Pancreas (tissue), 10 donors: Measurements from ENCODE around the gene CRIP1. TPM values are rescaled to one million over a fixed set of nuclear protein-coding genes. Genes with fewer than 3 reads are reported as not detected.

ENCODE experiments used
- ATAC-seq, 4 donors: fragments of 200-7000 bp; cut with Tn5 transposase; one replicate each; pipeline versions ENCODE4 v1.8.0 to v1.9.1; 2020; ENCODE audit warnings: mild to moderate bottlenecking in 4 of 4, moderate library complexity in 4 of 4
- DNase-seq, 6 donors: peaks; one replicate each; pipeline ENCODE4 v3.0.0-alpha.2; 2020
- FAIRE-seq: peaks from 2 replicates; lab custom pipeline; 2012; peaks lifted over from hg19 to GRCh38; lab: Jason Lieb, UNC
- H3K27ac ChIP-seq, 4 donors: fragments of 200-600 bp; sonication (generic); 1 replicate in 3 of 4; 2 replicates in 1 of 4; pipeline versions ENCODE4 v1.5.0 to v1.8.0; 2020
- H3K27me3 ChIP-seq, 4 donors: fragments of 200-600 bp; one replicate each; pipeline ENCODE4 v1.8.0; 2021
- H3K36me3 ChIP-seq, 3 donors: fragments of 200-600 bp; sonication (generic) in 1 of 3; one replicate each; pipeline versions ENCODE4 v1.5.0 to v1.8.0; 2020 to 2021
- H3K4me1 ChIP-seq, 3 donors: fragments of 200-600 bp; one replicate each; pipeline ENCODE4 v1.8.0; 2021
- H3K4me3 ChIP-seq, 4 donors: fragments of 200-600 bp; sonication (generic) in 2 of 4; one replicate each; pipeline versions ENCODE4 v1.5.0 to v1.8.0; 2020 to 2021
- H3K9me3 ChIP-seq, 4 donors: fragments of 200-600 bp; one replicate each; pipeline ENCODE4 v1.8.0; 2021
- CTCF ChIP-seq, 4 donors: fragments of 200-600 bp; sonication (generic) in 3 of 4; IDR thresholded peaks; one replicate each; pipeline versions ENCODE4 v1.5.0 to v1.8.0; 2021; ENCODE audit warnings: antibody characterized with exemption in 4 of 4
- WGBS, 2 donors: extraction: QIAGEN DNeasy Blood & Tissue Kit; methylation state at CpG; one replicate each; pipeline ENCODE4 v1.1.7; 2013; 5-methylcytosine and 5-hydroxymethylcytosine counted together
- intact Hi-C, 3 donors: fragments of 100-400 bp; cut with DNase I; formaldehyde crosslinking; loops; one replicate each; pipeline versions ENCODE4 v1.11.1 to v1.14.2; 2022
- polyA plus RNA-seq, 2 donors: library from polyadenylated mRNA; stranded (reverse); fragments of 200-250 nt; gene quantifications; one replicate each; pipeline ENCODE4 v1.2.3, GENCODE V29; 2013
- total RNA-seq, 6 donors: library from RNA; stranded (reverse); fragmentation: NEBNext Ultra II Directional in 4 of 6; extraction: Animal tissue kit (Norgen Biotek cat#: 25700) in 4 of 6; gene quantifications; one replicate each; pipeline versions ENCODE4 v1.2.1 to v1.2.4, GENCODE V29; 2021 to 2023
- donor health status: healthy with polysubstance abuse.
- donor health status: DM: no; HTN: no; CAD: no; lungs with moderate emphysema.
- donor health status: DM: no; HTN: no; CAD: no.
- donor health status: control.
- donor health status: control.
- donor health status: Bipolar disorder and iron deficiency.
- donor health status: DM: yes; HTN: yes; CAD: no.
- donor health status: DM: no; HTN: no; CAD: no.
- donor health status: DM: no; HTN: no; CAD: no.
- donor health status: DM: yes; HTN: yes; CAD: no.

The CRIP1 gene
- total and polyA plus RNA-seq, 8 donors, result 2.4 to 71.0 (median 9.3) TPM

GRCh38 chr14:105472486-105472991, 14.1 kb upstream of the CRIP1 start:
- no peaks in the 10 kb centered on the region for H3K27me3 ChIP-seq
- intact Hi-C loops, result no loop called here
- no peak overlapping the region for H3K4me3 ChIP-seq
- WGBS, 2 donors, result 32 to 36% methylated on average over 12 of the region's 12 CpGs
- peak in 2 of 6 donors; percentile 65 to 76 for DNase-seq
- ATAC-seq, result peak; percentile 2 to 14 (median 8)
- no peak for FAIRE-seq
- H3K9me3 ChIP-seq, result no peaks in the 10 kb centered on the region
- H3K4me1 ChIP-seq, result peaks cover 12 to 32% (median 16%) of the 10 kb centered on the region in 3 donors
- no peak for TF ChIP-seq CTCF (IDR thresholded peaks at IDR 0.05)
- no peaks in the 10 kb centered on the region for H3K36me3 ChIP-seq
- peak overlapping the region; percentile 59 to 76 (median 66) for H3K27ac ChIP-seq

- TF ChIP-seq CTCF (IDR thresholded peaks at IDR 0.05), result no peak
- peak overlapping the region; percentile 59 to 76 (median 66) for H3K27ac ChIP-seq
- H3K4me1 ChIP-seq, result peaks cover 12 to 32% (median 16%) of the 10 kb centered on the region in 3 donors
- intact Hi-C loops, result no loop called here
- H3K9me3 ChIP-seq, result no peaks in the 10 kb centered on the region
- DNase-seq (peak in 2 of 6 donors; percentile 54 to 76), FAIRE-seq (no peak), ATAC-seq (peak in 1 of 4 donors; percentile 0)
- H3K36me3 ChIP-seq, result no peaks in the 10 kb centered on the region
- WGBS, 2 donors, result 17 to 31% methylated on average over 3 to 7 of the region's 7 CpGs
- no peaks in the 10 kb centered on the region for H3K27me3 ChIP-seq
- peak overlapping the region in 2 of 4 donors; percentile 62 to 65 for H3K4me3 ChIP-seq
Observed at GRCh38 chr14:105473033-105473676, 13.5 kb upstream of the CRIP1 start.

- no peak for TF ChIP-seq CTCF (IDR thresholded peaks at IDR 0.05)
- peak overlapping the region; percentile 34 to 65 (median 58) for H3K4me3 ChIP-seq
- ATAC-seq (peak; percentile 43 to 67 (median 62)), FAIRE-seq (no peak), DNase-seq (peak; percentile 82 to 96 (median 90))
- H3K27me3 ChIP-seq, result no peaks in the 10 kb centered on the region
- peaks cover 12 to 32% (median 16%) of the 10 kb centered on the region in 3 donors for H3K4me1 ChIP-seq
- no peaks in the 10 kb centered on the region for H3K9me3 ChIP-seq
- no peaks in the 10 kb centered on the region for H3K36me3 ChIP-seq
- 4 to 5% methylated on average over 51 to 59 of the region's 60 CpGs for WGBS, 2 donors
- intact Hi-C loops, result no loop called here
- H3K27ac ChIP-seq, result peak overlapping the region; percentile 59 to 76 (median 66)
Observed at GRCh38 chr14:105473677-105474482, 12.8 kb upstream of the CRIP1 start.

GRCh38 chr14:105474483-105475268, 12.0 kb upstream of the CRIP1 start, which contains the start of gene CRIP2:
Gene CRIP2 (plus strand): TSS chr14:105474821. CDS start chr14:105474863, 42 bp downstream.
- Histone ChIP-seq H3K9me3 (no peaks in the 10 kb centered on the region), H3K27ac (peak within 1 kb of the TSS; percentile 74 to 83 (median 76)), H3K4me3 (peak within 1 kb of the TSS; percentile 51 to 65 (median 59)), H3K4me1 (peaks cover 12 to 32% (median 16%) of the 10 kb centered on the region in 3 donors), H3K27me3 (peaks cover 0 to 2% (median 0%) of the 10 kb centered on the region in 4 donors), H3K36me3 (no peaks in the 10 kb centered on the region)
- peak in 3 of 4 donors; percentile 22 to 43 (median 38) for ATAC-seq
- 1 to 2% methylated on average over 40 to 118 of the region's 118 CpGs for WGBS, 2 donors
- FAIRE-seq, result no peak
- no peak for TF ChIP-seq CTCF (IDR thresholded peaks at IDR 0.05)
- intact Hi-C loops, result no loop called here
- peak in 2 of 6 donors; percentile 72 to 79 for DNase-seq
